Measurements from ENCODE around the gene AP1G1. TPM values are rescaled to one million over a fixed set of nuclear protein-coding genes. Genes with fewer than 3 reads are reported as not detected.

Gene AP1G1
- total RNA-seq, 1 experiment from 2014 or later = 63.8 TPM

DNA sequence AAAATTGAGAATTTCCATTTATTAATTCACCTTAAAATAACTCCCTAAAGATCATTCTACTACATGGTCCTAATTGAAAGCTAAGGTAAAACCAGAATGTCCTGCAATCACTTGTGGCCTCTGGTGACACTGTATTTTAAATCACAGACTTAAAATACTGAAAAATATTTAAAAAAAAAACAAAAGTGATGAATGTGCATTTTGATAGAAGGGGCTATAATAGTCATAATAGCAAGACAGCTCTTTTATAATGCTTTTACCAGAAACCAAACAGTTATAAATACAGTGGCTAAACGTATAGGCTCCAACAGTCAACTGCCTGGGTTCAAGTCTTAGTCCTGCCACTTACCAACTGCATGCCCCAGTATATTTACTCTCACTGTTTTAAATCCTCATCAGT, 105.3 kb downstream of the AP1G1 start:
- ChIA-PET CTCF (no interaction called here), POLR2A (no interaction called here)
- Histone ChIP-seq H3K4me1 (ENCODE audit: control insufficient read depth, insufficient read depth, low read length) (peaks cover 11% of the 10 kb centered on the region), H3K36me3 (ENCODE audit: control insufficient read depth, insufficient read depth, low read length) (peaks cover 4% of the 10 kb centered on the region), H3K27me3 (ENCODE audit: control insufficient read depth, insufficient read depth, low read length) (no peaks in the 10 kb centered on the region), H3K9me3 (ENCODE audit: control insufficient read depth, insufficient read depth, low read depth, low read length) (no peaks in the 10 kb centered on the region), H3K4me3 (ENCODE audit: low read depth in 2 of 2, low read length in 2 of 2) (no peak overlapping the region), H3K27ac (ENCODE audit: low read length) (no peak overlapping the region)
- ATAC-seq = no peak
- no TSS peak for BruUV-seq (replicated peaks)
- TF ChIP-seq, protein P1, sequence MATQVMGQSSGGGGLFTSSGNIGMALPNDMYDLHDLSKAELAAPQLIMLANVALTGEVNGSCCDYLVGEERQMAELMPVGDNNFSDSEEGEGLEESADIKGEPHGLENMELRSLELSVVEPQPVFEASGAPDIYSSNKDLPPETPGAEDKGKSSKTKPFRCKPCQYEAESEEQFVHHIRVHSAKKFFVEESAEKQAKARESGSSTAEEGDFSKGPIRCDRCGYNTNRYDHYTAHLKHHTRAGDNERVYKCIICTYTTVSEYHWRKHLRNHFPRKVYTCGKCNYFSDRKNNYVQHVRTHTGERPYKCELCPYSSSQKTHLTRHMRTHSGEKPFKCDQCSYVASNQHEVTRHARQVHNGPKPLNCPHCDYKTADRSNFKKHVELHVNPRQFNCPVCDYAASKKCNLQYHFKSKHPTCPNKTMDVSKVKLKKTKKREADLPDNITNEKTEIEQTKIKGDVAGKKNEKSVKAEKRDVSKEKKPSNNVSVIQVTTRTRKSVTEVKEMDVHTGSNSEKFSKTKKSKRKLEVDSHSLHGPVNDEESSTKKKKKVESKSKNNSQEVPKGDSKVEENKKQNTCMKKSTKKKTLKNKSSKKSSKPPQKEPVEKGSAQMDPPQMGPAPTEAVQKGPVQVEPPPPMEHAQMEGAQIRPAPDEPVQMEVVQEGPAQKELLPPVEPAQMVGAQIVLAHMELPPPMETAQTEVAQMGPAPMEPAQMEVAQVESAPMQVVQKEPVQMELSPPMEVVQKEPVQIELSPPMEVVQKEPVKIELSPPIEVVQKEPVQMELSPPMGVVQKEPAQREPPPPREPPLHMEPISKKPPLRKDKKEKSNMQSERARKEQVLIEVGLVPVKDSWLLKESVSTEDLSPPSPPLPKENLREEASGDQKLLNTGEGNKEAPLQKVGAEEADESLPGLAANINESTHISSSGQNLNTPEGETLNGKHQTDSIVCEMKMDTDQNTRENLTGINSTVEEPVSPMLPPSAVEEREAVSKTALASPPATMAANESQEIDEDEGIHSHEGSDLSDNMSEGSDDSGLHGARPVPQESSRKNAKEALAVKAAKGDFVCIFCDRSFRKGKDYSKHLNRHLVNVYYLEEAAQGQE (IDR thresholded peaks at IDR 0.05; ENCODE audit: insufficient read depth in 1 of 2, low read depth in 2 of 2, low read length in 1 of 2) = no peak
- TF ChIP-seq, protein P2, sequence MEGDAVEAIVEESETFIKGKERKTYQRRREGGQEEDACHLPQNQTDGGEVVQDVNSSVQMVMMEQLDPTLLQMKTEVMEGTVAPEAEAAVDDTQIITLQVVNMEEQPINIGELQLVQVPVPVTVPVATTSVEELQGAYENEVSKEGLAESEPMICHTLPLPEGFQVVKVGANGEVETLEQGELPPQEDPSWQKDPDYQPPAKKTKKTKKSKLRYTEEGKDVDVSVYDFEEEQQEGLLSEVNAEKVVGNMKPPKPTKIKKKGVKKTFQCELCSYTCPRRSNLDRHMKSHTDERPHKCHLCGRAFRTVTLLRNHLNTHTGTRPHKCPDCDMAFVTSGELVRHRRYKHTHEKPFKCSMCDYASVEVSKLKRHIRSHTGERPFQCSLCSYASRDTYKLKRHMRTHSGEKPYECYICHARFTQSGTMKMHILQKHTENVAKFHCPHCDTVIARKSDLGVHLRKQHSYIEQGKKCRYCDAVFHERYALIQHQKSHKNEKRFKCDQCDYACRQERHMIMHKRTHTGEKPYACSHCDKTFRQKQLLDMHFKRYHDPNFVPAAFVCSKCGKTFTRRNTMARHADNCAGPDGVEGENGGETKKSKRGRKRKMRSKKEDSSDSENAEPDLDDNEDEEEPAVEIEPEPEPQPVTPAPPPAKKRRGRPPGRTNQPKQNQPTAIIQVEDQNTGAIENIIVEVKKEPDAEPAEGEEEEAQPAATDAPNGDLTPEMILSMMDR (IDR thresholded peaks at IDR 0.05) = no peak
- TF ChIP-seq SIN3A (IDR thresholded peaks at IDR 0.05; ENCODE audit: borderline replicate concordance, insufficient read depth, low read depth, low read length) (no peak), TCF7L2 (IDR thresholded peaks at IDR 0.05; ENCODE audit: low read depth, low read length) (no peak), POLR2AphosphoS5 (IDR thresholded peaks at IDR 0.05; ENCODE audit: low read depth, low read length) (no peak)
- in situ Hi-C loops (cut with HindIII; ENCODE audit: low pct_unique_long_range_greater_than_20kb, low sequenced_read_pairs) = no loop called here
- DNase-seq (ENCODE audit: low read depth, low spot score) = no peak
- intact Hi-C loops (cut with micrococcal nuclease; ENCODE audit: unreplicated experiment) = no loop called here

DNA sequence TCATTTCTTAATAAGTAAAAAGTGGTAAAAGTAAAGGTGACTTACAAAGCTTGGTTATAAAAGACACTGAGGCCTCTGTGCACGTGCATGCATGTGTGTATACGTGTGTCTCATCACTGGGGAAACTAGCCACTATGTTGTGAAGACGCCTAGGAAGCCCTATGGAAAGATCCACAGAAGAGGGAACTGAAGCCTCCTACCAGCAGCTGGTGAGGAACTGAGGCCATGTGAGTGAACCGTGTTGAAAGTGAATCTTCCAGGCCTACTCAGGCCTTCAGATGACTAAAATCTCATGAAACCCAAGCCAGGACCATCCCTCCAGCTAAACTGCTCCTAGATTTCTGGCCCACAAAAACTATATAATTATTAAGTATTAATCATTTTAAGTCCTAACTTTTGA, 107.8 kb downstream of the AP1G1 start:
- ChIA-PET CTCF (no interaction called here), POLR2A (interaction anchor here (0.6 kb wide), 1 partner anchor 58 kb away, joined by 16 read pairs; no protein-coding TSS in a partner anchor)
- no TSS peak for BruUV-seq (replicated peaks)

More for the DNA sequence above, 107.8 kb downstream of the AP1G1 start:
- TF ChIP-seq, protein P2 (IDR thresholded peaks at IDR 0.05) = no peak
- no peak for TF ChIP-seq POLR2AphosphoS5 (IDR thresholded peaks at IDR 0.05; ENCODE audit: low read depth, low read length)
- TF ChIP-seq, protein P1 (IDR thresholded peaks at IDR 0.05; ENCODE audit: insufficient read depth in 1 of 2, low read depth in 2 of 2, low read length in 1 of 2) = no peak
- no peak for TF ChIP-seq SIN3A (IDR thresholded peaks at IDR 0.05; ENCODE audit: borderline replicate concordance, insufficient read depth, low read depth, low read length)
- TF ChIP-seq TCF7L2 (IDR thresholded peaks at IDR 0.05; ENCODE audit: low read depth, low read length) = no peak
- no peaks in the 10 kb centered on the region for H3K27me3 ChIP-seq (ENCODE audit: control insufficient read depth, insufficient read depth, low read length)
- H3K27ac ChIP-seq (ENCODE audit: low read length) = no peak overlapping the region
- H3K4me3 ChIP-seq (ENCODE audit: low read depth in 2 of 2, low read length in 2 of 2) = no peak overlapping the region
- ATAC-seq = no peak; the same call in 1 of the 2 replicates
- in situ Hi-C loops (cut with HindIII; ENCODE audit: low pct_unique_long_range_greater_than_20kb, low sequenced_read_pairs) = no loop called here
- no peak for DNase-seq (ENCODE audit: low read depth, low spot score)
- H3K36me3 ChIP-seq (ENCODE audit: control insufficient read depth, insufficient read depth, low read length) = peaks cover 4% of the 10 kb centered on the region
- intact Hi-C loops (cut with micrococcal nuclease; ENCODE audit: unreplicated experiment) = no loop called here
- no peaks in the 10 kb centered on the region for H3K9me3 ChIP-seq (ENCODE audit: control insufficient read depth, insufficient read depth, low read depth, low read length)
- H3K4me1 ChIP-seq (ENCODE audit: control insufficient read depth, insufficient read depth, low read length) = no peaks in the 10 kb centered on the region
